Keratinocyte (primary cell): ENCODE results near the gene POFUT2. TPM values are rescaled to one million over a fixed set of nuclear protein-coding genes. Genes with fewer than 3 reads are reported as not detected.

ENCODE experiments used
- DNase-seq: peaks from one replicate; pipeline ENCODE4 v3.0.0-alpha.2; 2011; ENCODE audit warnings: low read depth, missing footprints, low spot score
- FAIRE-seq: peaks from 2 replicates; lab custom pipeline; 2011; peaks lifted over from hg19 to GRCh38; lab: Jason Lieb, UNC
- H2AFZ ChIP-seq: 2 replicates; pipeline ENCODE4 v1.6.0; 2012; ENCODE audit warnings: low read length, control low read depth, inconsistent platforms; ENCODE audit not compliant: control insufficient read depth
- H3K27ac ChIP-seq: 2 replicates; pipeline ENCODE4 v1.5.1; 2011; ENCODE audit warnings: low read length; ENCODE audit not compliant: control insufficient read depth, insufficient read depth
- H3K27me3 ChIP-seq: 3 replicates; pipeline ENCODE4 v1.6.0; 2011; ENCODE audit warnings: low read length; ENCODE audit not compliant: control insufficient read depth, insufficient read depth; ENCODE audit errors: extremely low read depth
- H3K36me3 ChIP-seq, 2 experiments: 2 replicates in 1 of 2; 3 replicates in 1 of 2; pipeline ENCODE4 v1.5.1; 2011; ENCODE audit warnings: low read length in 2 of 2, mild to moderate bottlenecking in 1 of 2; ENCODE audit not compliant: control insufficient read depth in 2 of 2, insufficient read depth in 2 of 2; ENCODE audit errors: extremely low read depth in 1 of 2
- H3K4me1 ChIP-seq: 3 replicates; pipeline ENCODE4 v1.5.1; 2011; ENCODE audit warnings: low read length; ENCODE audit not compliant: control insufficient read depth, insufficient read depth; ENCODE audit errors: extremely low read depth
- H3K4me2 ChIP-seq: 3 replicates; pipeline ENCODE4 v1.6.0; 2011; ENCODE audit warnings: low read depth, low read length; ENCODE audit not compliant: control insufficient read depth, insufficient read depth; ENCODE audit errors: extremely low read depth
- H3K4me3 ChIP-seq, 3 experiments: fragments of 200-600 bp in 1 of 3; sonication (generic) in 1 of 3; 2 replicates in 2 of 3; 3 replicates in 1 of 3; pipeline ENCODE4 v1.5.1; 2011 to 2016; ENCODE audit warnings: low read length in 3 of 3, mild to moderate bottlenecking in 3 of 3, control low read depth in 2 of 3, inconsistent platforms in 1 of 3, low read depth in 1 of 3, mixed read lengths in 1 of 3, mixed run types in 1 of 3, moderate library complexity in 1 of 3; ENCODE audit not compliant: control insufficient read depth in 2 of 3, insufficient read depth in 2 of 3; ENCODE audit errors: extremely low read depth in 1 of 3
- H3K79me2 ChIP-seq: 2 replicates; pipeline ENCODE4 v1.6.0; 2012; ENCODE audit warnings: low read length; ENCODE audit not compliant: control insufficient read depth, insufficient read depth
- H3K9ac ChIP-seq: 3 replicates; pipeline ENCODE4 v1.6.0; 2011; ENCODE audit warnings: low read length; ENCODE audit not compliant: control insufficient read depth, insufficient read depth; ENCODE audit errors: extremely low read depth
- H3K9me1 ChIP-seq: 3 replicates; pipeline ENCODE4 v1.6.0; 2011; ENCODE audit warnings: low read length; ENCODE audit not compliant: control insufficient read depth, insufficient read depth; ENCODE audit errors: extremely low read depth
- H3K9me3 ChIP-seq: 2 replicates; pipeline ENCODE4 v1.5.1; 2012; ENCODE audit warnings: low read depth, low read length; ENCODE audit not compliant: control insufficient read depth
- H4K20me1 ChIP-seq: 3 replicates; pipeline ENCODE4 v1.6.0; 2011; ENCODE audit warnings: low read length; ENCODE audit not compliant: control insufficient read depth, insufficient read depth; ENCODE audit errors: extremely low read depth
- CTCF ChIP-seq, 3 experiments: IDR thresholded peaks in 1 of 3; conservative IDR thresholded peaks in 1 of 3; optimal IDR thresholded peaks in 1 of 3; 2 replicates in 2 of 3; 3 replicates in 1 of 3; pipeline versions ENCODE3 to v1.5.1; 2011; ENCODE audit warnings: low read length in 3 of 3, mild to moderate bottlenecking in 3 of 3, moderate library complexity in 2 of 3, control low read depth in 1 of 3, inconsistent platforms in 1 of 3; ENCODE audit not compliant: insufficient read depth in 2 of 3; ENCODE audit errors: extremely low read depth in 1 of 3
- EZH2 ChIP-seq: IDR thresholded peaks from one replicate; pipeline ENCODE4 v1.6.1; 2012; ENCODE audit warnings: inconsistent platforms, mild to moderate bottlenecking, low read length, moderate library complexity
- dilution Hi-C: fragments of 300-500 bp; cut with MboI; formaldehyde crosslinking; loops from one replicate; pipeline ENCODE4 v1.7.0; 2020; ENCODE audit warnings: low sequenced_read_pairs; ENCODE audit not compliant: extremely low pct_ligation_motif_present
- polyA plus RNA-seq, 5 experiments: library from polyadenylated mRNA; depleted of rRNA in 3 of 5; stranded (reverse) in 3 of 5; stranded (forward) in 1 of 5; unstranded in 1 of 5; fragments of >200 nt; gene quantifications; 1 replicate in 1 of 5; 2 replicates in 3 of 5; 3 replicates in 1 of 5; pipeline versions ENCODE4 v1.2.1 to v1.2.3, GENCODE V29; 2011 to 2012; ENCODE audit warnings: missing spikeins in 2 of 5, low read depth in 1 of 5, low replicate concordance in 1 of 5

POFUT2 gene
- polyA plus RNA-seq, 1 donor (not counting 4 experiments of a cell fraction or from before 2014, with no cell fraction given) = 8.8 TPM

- H3K36me3 ChIP-seq = peaks cover 25 to 38% of the 10 kb centered on the region in 2 experiments
- H3K27me3 ChIP-seq = no peaks in the 10 kb centered on the region
- no peaks in the 10 kb centered on the region for H3K9me1 ChIP-seq
- H3K9me3 ChIP-seq = no peaks in the 10 kb centered on the region
- no peak overlapping the region for H3K4me2 ChIP-seq
- no peak overlapping the region for H3K9ac ChIP-seq
- peaks cover 4% of the 10 kb centered on the region for H3K4me1 ChIP-seq
- DNase-seq (no peak), FAIRE-seq (no peak)
- no peak overlapping the region for H2AFZ ChIP-seq
- H3K79me2 ChIP-seq = peaks cover 3% of the 10 kb centered on the region
- TF ChIP-seq EZH2 (no peak), CTCF (optimal IDR thresholded peaks at IDR 0.05 in 1 of 3, IDR thresholded peaks at IDR 0.05 in 1 of 3, conservative IDR thresholded peaks at IDR 0.05 in 1 of 3; ENCODE audit: extremely low read depth in 1 of 3, insufficient read depth in 2 of 3, low read length in 3 of 3) (no peak)
- H4K20me1 ChIP-seq = peaks cover 6% of the 10 kb centered on the region
- H3K4me3 ChIP-seq = no peak overlapping the region
- dilution Hi-C loops = no loop called here
- H3K27ac ChIP-seq = no peak overlapping the region
Measured at GRCh38 chr21:45283611-45284455, 3.9 kb downstream of the POFUT2 start.

- Histone ChIP-seq H3K4me2 (no peak overlapping the region), H3K79me2 (peaks cover 3% of the 10 kb centered on the region), H3K36me3 (peaks cover 32 to 41% of the 10 kb centered on the region in 2 experiments), H3K4me3 (no peak overlapping the region), H4K20me1 (peaks cover 6% of the 10 kb centered on the region), H3K9me1 (no peaks in the 10 kb centered on the region), H3K9ac (no peak overlapping the region), H3K27me3 (no peaks in the 10 kb centered on the region), H2AFZ (no peak overlapping the region), H3K9me3 (no peaks in the 10 kb centered on the region), H3K4me1 (peaks cover 4% of the 10 kb centered on the region), H3K27ac (no peak overlapping the region)
- TF ChIP-seq EZH2 = no peak
- TF ChIP-seq CTCF (optimal IDR thresholded peaks at IDR 0.05 in 1 of 3, IDR thresholded peaks at IDR 0.05 in 1 of 3, conservative IDR thresholded peaks at IDR 0.05 in 1 of 3; ENCODE audit: extremely low read depth in 1 of 3, insufficient read depth in 2 of 3, low read length in 3 of 3) = no peak
- no peak for DNase-seq
- dilution Hi-C loops = no loop called here
- no peak for FAIRE-seq
Measured at GRCh38 chr21:45283035-45283610, 4.6 kb downstream of the POFUT2 start.
